Ovary (tissue), 3 donors: ENCODE data around the gene GNB5.

Source experiments
- CTCF ChIP-seq, 3 donors: fragments of 450-650 bp in 2 of 3; fragments of 200-600 bp in 1 of 3; IDR thresholded peaks; one replicate each; pipeline versions ENCODE4 v1.5.1 to v1.8.0; 2016 to 2022; ENCODE audit warnings: antibody characterized with exemption in 3 of 3, mild to moderate bottlenecking in 1 of 3
- POLR2A ChIP-seq: fragments of 450-650 bp; IDR thresholded peaks from one replicate; pipeline ENCODE4 v1.6.1; 2017; ENCODE audit warnings: antibody characterized with exemption, mild to moderate bottlenecking, moderate library complexity
- donor health status: DM: no; HTN: no; CAD: no.

GRCh38 chr15:52100807-52101442 lies 90.3 kb downstream of the GNB5 start:
- no peak for TF ChIP-seq POLR2A
- no peak for TF ChIP-seq CTCF (IDR thresholded peaks at IDR 0.05)
